CD8-positive, alpha-beta memory T cell (primary cell): Measurements from ENCODE around the gene TMEM131. TPM values are rescaled to one million over a fixed set of nuclear protein-coding genes. Genes with fewer than 3 reads are reported as not detected.
A peak's percentile ranks its signal among the peaks of the same experiment; 100 is the strongest.

Experiments used
- CTCF ChIA-PET: fragments of 350-600 bp; sonication (Branson Sonifier 250); formaldehyde crosslinking; loops from one replicate; lab custom pipeline; 2021; ENCODE audit warnings: antibody characterized with exemption; lab: Charles Lee
- POLR2A ChIA-PET: fragments of 350-600 bp; sonication (Branson Sonifier 250); formaldehyde crosslinking; loops from one replicate; lab custom pipeline; 2021; ENCODE audit warnings: antibody characterized with exemption; lab: Charles Lee
- DNase-seq, 5 donors: peaks; one replicate each; pipeline versions ENCODE4 v3.0.0 to v3.0.0-alpha.2; 2020 to 2022; ENCODE audit warnings: mixed read lengths in 1 of 5
- H3K27ac ChIP-seq: one replicate; pipeline ENCODE4 v1.7.0; 2013; ENCODE audit warnings: low read depth, mild to moderate bottlenecking, low read length, moderate library complexity
- H3K27me3 ChIP-seq: 2 replicates; pipeline ENCODE4 v1.7.0; 2013; ENCODE audit warnings: low read length, mild to moderate bottlenecking; ENCODE audit not compliant: insufficient read depth, poor library complexity, severe bottlenecking
- H3K36me3 ChIP-seq: 2 replicates; pipeline ENCODE4 v1.7.0; 2013; ENCODE audit warnings: mild to moderate bottlenecking, low read length, moderate library complexity; ENCODE audit not compliant: insufficient read depth
- H3K4me1 ChIP-seq: 2 replicates; pipeline ENCODE4 v1.7.0; 2013; ENCODE audit warnings: mild to moderate bottlenecking, low read length, moderate library complexity; ENCODE audit not compliant: insufficient read depth
- H3K4me3 ChIP-seq: 2 replicates; pipeline ENCODE4 v1.7.0; 2013; ENCODE audit warnings: mild to moderate bottlenecking, low read length
- H3K9me3 ChIP-seq: 2 replicates; pipeline ENCODE4 v1.7.0; 2013; ENCODE audit warnings: mild to moderate bottlenecking, low read length
- H3K27ac Mint-ChIP-seq, 8 donors: one replicate each; pipeline ENCODE4 v1.8.0; 2020 to 2021; ENCODE audit warnings: mixed read lengths in 8 of 8, mild to moderate bottlenecking in 6 of 8, inconsistent platforms in 3 of 8, moderate library complexity in 3 of 8
- H3K27me3 Mint-ChIP-seq, 2 donors: one replicate each; pipeline ENCODE4 v1.8.0; 2020 to 2021; ENCODE audit warnings: mixed read lengths in 2 of 2, mild to moderate bottlenecking in 1 of 2, moderate library complexity in 1 of 2
- H3K36me3 Mint-ChIP-seq, 3 donors: one replicate each; pipeline ENCODE4 v1.8.0; 2020 to 2021; ENCODE audit warnings: mixed read lengths in 3 of 3, inconsistent platforms in 1 of 3, mild to moderate bottlenecking in 1 of 3
- H3K4me1 Mint-ChIP-seq, 3 donors: one replicate each; pipeline ENCODE4 v1.8.0; 2020 to 2021; ENCODE audit warnings: mixed read lengths in 3 of 3, inconsistent platforms in 1 of 3, mild to moderate bottlenecking in 1 of 3
- H3K4me3 Mint-ChIP-seq, 7 donors: one replicate each; pipeline ENCODE4 v1.8.0; 2020 to 2021; ENCODE audit warnings: mixed read lengths in 7 of 7, mild to moderate bottlenecking in 6 of 7, moderate library complexity in 4 of 7, inconsistent platforms in 2 of 7
- H3K9me3 Mint-ChIP-seq, 5 donors: one replicate each; pipeline ENCODE4 v1.8.0; 2020 to 2022; ENCODE audit warnings: mixed read lengths in 5 of 5, mild to moderate bottlenecking in 3 of 5, moderate library complexity in 2 of 5, inconsistent platforms in 1 of 5
- polyA plus RNA-seq: library from polyadenylated mRNA; unstranded; fragments of 300-500 nt; fragmentation: Illumina TruSeq; gene quantifications from one replicate; pipeline ENCODE4 v1.2.3, GENCODE V29; 2021
- total RNA-seq, 2 experiments: library from RNA; stranded (reverse); gene quantifications; one replicate each; pipeline ENCODE4 v1.2.3, GENCODE V29; 2021

TMEM131 gene
- total and polyA plus RNA-seq, 3 experiments from 2014 or later: 14.4 to 35.4 (median 34.7) TPM

- no peaks in the 10 kb centered on the region for H3K9me3 ChIP-seq
- H3K27me3 Mint-ChIP-seq: peaks cover 0 to 4% of the 10 kb centered on the region in 2 donors
- peak overlapping the region; percentile 25 for H3K27ac ChIP-seq
- H3K27me3 ChIP-seq: no peaks in the 10 kb centered on the region
- H3K27ac Mint-ChIP-seq: peak overlapping the region; percentile 81 to 97 (median 91)
- H3K36me3 ChIP-seq: peaks cover 31% of the 10 kb centered on the region
- no peak overlapping the region for H3K4me3 ChIP-seq
- CTCF ChIA-PET: no interaction called here
- POLR2A ChIA-PET: no interaction called here
- H3K4me1 Mint-ChIP-seq: peaks cover 26 to 43% (median 35%) of the 10 kb centered on the region in 3 donors
- peaks cover 0 to 95% (median 21%) of the 10 kb centered on the region in 3 donors for H3K36me3 Mint-ChIP-seq
- H3K4me1 ChIP-seq: peaks cover 31% of the 10 kb centered on the region
- peak overlapping the region; percentile 60 to 77 (median 72) for H3K4me3 Mint-ChIP-seq
- peak; percentile 50 to 75 (median 58) for DNase-seq
- no peaks in the 10 kb centered on the region for H3K9me3 Mint-ChIP-seq
Observed at GRCh38 chr2:97761192-97761591, 234.6 kb downstream of the TMEM131 start.

GRCh38 chr2:97760480-97761049, 235.2 kb downstream of the TMEM131 start:
- Mint-ChIP-seq H3K4me1 (peaks cover 26 to 43% (median 35%) of the 10 kb centered on the region in 3 donors), H3K36me3 (peaks cover 0 to 95% (median 21%) of the 10 kb centered on the region in 3 donors), H3K27ac (peak overlapping the region; percentile 77 to 97 (median 92)), H3K4me3 (peak overlapping the region; percentile 60 to 77 (median 72)), H3K27me3 (peaks cover 0 to 4% of the 10 kb centered on the region in 2 donors), H3K9me3 (no peaks in the 10 kb centered on the region)
- ChIA-PET CTCF (no interaction called here), POLR2A (interaction anchor here (0.9 kb wide), 1 partner anchor 10 kb away, joined by 3 read pairs; no protein-coding TSS in a partner anchor)
- Histone ChIP-seq H3K4me1 (peaks cover 31% of the 10 kb centered on the region), H3K27me3 (no peaks in the 10 kb centered on the region), H3K27ac (peak overlapping the region; percentile 25), H3K36me3 (peaks cover 25% of the 10 kb centered on the region), H3K4me3 (no peak overlapping the region), H3K9me3 (no peaks in the 10 kb centered on the region)
- no peak for DNase-seq

- POLR2A ChIA-PET: interaction anchor here (0.9 kb wide), 1 partner anchor 11 kb away, joined by 3 read pairs; no protein-coding TSS in a partner anchor
- Histone ChIP-seq H3K9me3 (no peaks in the 10 kb centered on the region), H3K4me3 (no peak overlapping the region), H3K27me3 (no peaks in the 10 kb centered on the region), H3K36me3 (peaks cover 18% of the 10 kb centered on the region), H3K27ac (no peak overlapping the region), H3K4me1 (peaks cover 31% of the 10 kb centered on the region)
- Mint-ChIP-seq H3K4me1 (peaks cover 26 to 43% (median 35%) of the 10 kb centered on the region in 3 donors), H3K27me3 (peaks cover 0 to 2% of the 10 kb centered on the region in 2 donors), H3K4me3 (peak overlapping the region; percentile 51 to 76 (median 70)), H3K36me3 (peaks cover 0 to 92% (median 17%) of the 10 kb centered on the region in 3 donors), H3K27ac (peak overlapping the region; percentile 63 to 96 (median 88)), H3K9me3 (no peaks in the 10 kb centered on the region)
- no peak for DNase-seq
- CTCF ChIA-PET: interaction anchor here (0.9 to 3.2 kb wide), 2 partner anchors 11 to 61 kb away, joined by 7 to 11 read pairs; no protein-coding TSS in a partner anchor
Observed at GRCh38 chr2:97759727-97760407, 235.9 kb downstream of the TMEM131 start.

GRCh38 chr2:97758131-97758705, 237.5 kb downstream of the TMEM131 start:
- peaks cover 26 to 43% (median 30%) of the 10 kb centered on the region in 3 donors for H3K4me1 Mint-ChIP-seq
- Histone ChIP-seq H3K27ac (no peak overlapping the region), H3K27me3 (no peaks in the 10 kb centered on the region), H3K4me1 (peaks cover 31% of the 10 kb centered on the region), H3K4me3 (no peak overlapping the region), H3K36me3 (peaks cover 13% of the 10 kb centered on the region), H3K9me3 (no peaks in the 10 kb centered on the region)
- peaks cover 0 to 80% (median 12%) of the 10 kb centered on the region in 3 donors for H3K36me3 Mint-ChIP-seq
- H3K27me3 Mint-ChIP-seq: no peaks in the 10 kb centered on the region
- no peak overlapping the region for H3K4me3 Mint-ChIP-seq
- no peak for DNase-seq
- H3K9me3 Mint-ChIP-seq: no peaks in the 10 kb centered on the region
- ChIA-PET CTCF (interaction anchor here (1.9 to 3.2 kb wide), 3 partner anchors 10 to 59 kb away, joined by 4 to 11 read pairs (median 6); no protein-coding TSS in a partner anchor), POLR2A (no interaction called here)
- H3K27ac Mint-ChIP-seq: peak overlapping the region in 3 of 8 donors; percentile 8 to 67 (median 61)

GRCh38 chr2:97757062-97757461, 238.7 kb downstream of the TMEM131 start:
- POLR2A ChIA-PET: interaction anchor here (0.6 kb wide), 1 partner anchor 16 kb away, joined by 3 read pairs; no protein-coding TSS in a partner anchor

GRCh38 chr2:97755491-97755890, 240.3 kb downstream of the TMEM131 start:
- POLR2A ChIA-PET: interaction anchor here (0.6 kb wide), 1 partner anchor 199 kb away, joined by 3 read pairs; no protein-coding TSS in a partner anchor
- Histone ChIP-seq H3K4me1 (peaks cover 15% of the 10 kb centered on the region), H3K36me3 (peaks cover 13% of the 10 kb centered on the region), H3K4me3 (no peak overlapping the region), H3K27ac (no peak overlapping the region), H3K27me3 (no peaks in the 10 kb centered on the region), H3K9me3 (no peaks in the 10 kb centered on the region)
- Mint-ChIP-seq H3K4me1 (peaks cover 11 to 22% (median 11%) of the 10 kb centered on the region in 3 donors), H3K36me3 (peaks cover 0 to 60% (median 12%) of the 10 kb centered on the region in 3 donors), H3K27me3 (no peaks in the 10 kb centered on the region), H3K4me3 (no peak overlapping the region), H3K27ac (peak overlapping the region in 1 of 8 donors; percentile 54), H3K9me3 (no peaks in the 10 kb centered on the region)
- no peak for DNase-seq
- CTCF ChIA-PET: interaction anchor here (1.1 to 1.4 kb wide), 2 partner anchors 42 to 47 kb away, joined by 3 to 5 read pairs; partner anchors contain the start of gene ZAP70

More at GRCh38 chr2:97757062-97757461, 238.7 kb downstream of the TMEM131 start:
- DNase-seq: no peak
- no peak overlapping the region for H3K4me3 Mint-ChIP-seq
- Histone ChIP-seq H3K27ac (no peak overlapping the region), H3K4me3 (no peak overlapping the region), H3K27me3 (no peaks in the 10 kb centered on the region), H3K36me3 (peaks cover 13% of the 10 kb centered on the region), H3K9me3 (no peaks in the 10 kb centered on the region), H3K4me1 (peaks cover 29% of the 10 kb centered on the region)
- peak overlapping the region in 5 of 8 donors; percentile 10 to 74 (median 35) for H3K27ac Mint-ChIP-seq
- peaks cover 0 to 73% (median 12%) of the 10 kb centered on the region in 3 donors for H3K36me3 Mint-ChIP-seq
- CTCF ChIA-PET: interaction anchor here (1.9 to 3.2 kb wide), 3 partner anchors 9 to 58 kb away, joined by 4 to 11 read pairs (median 6); no protein-coding TSS in a partner anchor
- H3K27me3 Mint-ChIP-seq: no peaks in the 10 kb centered on the region
- H3K9me3 Mint-ChIP-seq: no peaks in the 10 kb centered on the region
- H3K4me1 Mint-ChIP-seq: peaks cover 24 to 37% (median 27%) of the 10 kb centered on the region in 3 donors

GRCh38 chr2:97754690-97755346, 240.9 kb downstream of the TMEM131 start:
- H3K36me3 ChIP-seq: peaks cover 13% of the 10 kb centered on the region
- ChIA-PET POLR2A (interaction anchor here (1.0 kb wide), 1 partner anchor 10 kb away, joined by 3 read pairs; no protein-coding TSS in a partner anchor), CTCF (interaction anchor here (1.1 to 9.9 kb wide), 3 partner anchors 41 to 56 kb away, joined by 3 to 100 read pairs (median 5); partner anchors contain the start of gene ZAP70)
- H3K27ac ChIP-seq: no peak overlapping the region
- Mint-ChIP-seq H3K9me3 (no peaks in the 10 kb centered on the region), H3K4me1 (peaks cover 4 to 15% (median 4%) of the 10 kb centered on the region in 3 donors), H3K4me3 (no peak overlapping the region), H3K27me3 (no peaks in the 10 kb centered on the region), H3K27ac (peak overlapping the region in 1 of 8 donors; percentile 88), H3K36me3 (peaks cover 0 to 53% (median 12%) of the 10 kb centered on the region in 3 donors)
- H3K9me3 ChIP-seq: no peaks in the 10 kb centered on the region
- no peaks in the 10 kb centered on the region for H3K27me3 ChIP-seq
- no peak for DNase-seq
- no peak overlapping the region for H3K4me3 ChIP-seq
- H3K4me1 ChIP-seq: peaks cover 10% of the 10 kb centered on the region
